ENCODE measurements around the gene CDK16.
A peak's percentile ranks its signal among the peaks of the same experiment; 100 is the strongest.

The CDK16 gene

DNA sequence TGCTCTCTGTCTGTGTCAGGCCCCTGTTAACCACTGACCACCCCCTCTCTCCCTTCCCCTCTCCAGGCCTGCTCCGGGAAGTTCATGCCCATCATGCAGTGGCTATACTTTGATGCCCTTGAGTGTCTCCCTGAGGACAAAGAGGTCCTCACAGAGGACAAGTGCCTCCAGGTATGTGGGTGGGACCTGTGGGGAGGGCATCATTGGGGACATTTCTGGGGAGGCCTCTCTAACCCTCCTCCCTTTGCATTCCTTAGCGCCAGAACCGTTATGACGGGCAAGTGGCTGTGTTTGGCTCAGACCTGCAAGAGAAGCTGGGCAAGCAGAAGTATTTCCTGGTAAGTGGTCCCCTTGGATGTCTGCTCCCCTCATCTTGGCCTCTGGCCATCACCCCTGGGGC is 15.6 kb upstream of the CDK16 start:
- no peak overlapping the region for H3K27ac ChIP-seq
- DNase-seq (ENCODE audit: low read depth, low spot score): no peak

DNA sequence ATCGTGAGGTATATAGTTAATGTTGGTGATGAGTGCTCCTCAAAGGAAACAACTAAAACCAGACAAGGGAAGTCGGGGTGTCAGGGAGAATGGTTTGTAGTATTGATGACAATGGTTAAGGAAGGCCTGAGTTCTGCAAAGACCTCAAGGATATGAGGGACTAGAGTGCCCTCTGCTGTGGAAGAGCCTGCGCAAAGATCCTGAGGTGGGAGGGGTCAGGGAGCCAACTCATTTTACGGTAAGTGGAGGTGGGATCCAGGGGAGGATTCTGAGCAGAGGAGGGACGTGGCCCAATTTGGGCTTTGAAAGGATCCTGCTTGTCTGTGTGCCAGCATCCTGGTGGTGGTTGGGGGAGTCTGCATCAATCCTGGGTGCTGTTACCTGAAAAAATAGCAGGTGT is 13.5 kb upstream of the CDK16 start:
- DNase-seq (ENCODE audit: low read depth, low spot score): no peak

DNA sequence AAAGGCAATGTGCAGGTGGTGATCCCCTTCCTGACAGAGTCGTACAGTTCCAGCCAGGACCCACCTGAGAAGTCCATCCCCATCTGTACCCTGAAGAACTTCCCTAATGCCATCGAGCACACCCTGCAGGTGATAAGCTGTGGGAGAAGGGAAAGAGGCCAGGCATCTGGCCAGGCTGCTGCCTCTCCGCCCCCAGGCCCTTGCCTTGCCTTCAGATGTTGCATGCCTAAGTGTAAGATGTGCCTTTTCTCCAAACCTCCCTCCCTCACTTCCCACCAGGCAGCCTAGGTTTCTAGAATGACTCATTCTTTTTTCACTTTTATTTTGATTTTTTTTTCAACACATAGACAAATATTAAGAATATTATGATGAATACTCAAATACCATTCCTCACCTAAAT is 12.2 kb upstream of the CDK16 start:
- DNase-seq (ENCODE audit: low read depth, low spot score): no peak
- no peak overlapping the region for H3K27ac ChIP-seq

More for the DNA sequence above, 13.5 kb upstream of the CDK16 start:
- no peak overlapping the region for H3K27ac ChIP-seq

DNA sequence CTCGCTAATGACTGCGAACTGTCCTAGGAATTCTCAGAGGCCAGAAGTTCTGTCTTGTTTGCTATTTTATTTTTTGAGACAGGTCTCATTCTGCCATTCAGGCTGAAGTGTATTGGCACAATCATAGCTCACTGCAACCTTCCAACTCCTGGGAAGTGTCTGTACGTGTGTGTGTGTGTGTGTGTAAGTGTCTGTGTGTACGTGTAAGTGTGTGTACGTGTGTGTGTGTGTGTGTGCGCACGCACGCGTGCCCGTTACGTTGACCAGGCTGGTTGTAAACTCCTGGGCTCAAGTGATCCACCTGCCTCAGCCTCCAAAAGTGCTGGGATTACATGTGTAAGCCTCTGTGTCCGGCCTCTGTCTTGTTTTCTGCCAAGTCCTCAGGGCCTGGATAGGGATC is 10.4 kb upstream of the CDK16 start:
- no peak overlapping the region for H3K27ac ChIP-seq
- DNase-seq (ENCODE audit: low read depth, low spot score): no peak

DNA sequence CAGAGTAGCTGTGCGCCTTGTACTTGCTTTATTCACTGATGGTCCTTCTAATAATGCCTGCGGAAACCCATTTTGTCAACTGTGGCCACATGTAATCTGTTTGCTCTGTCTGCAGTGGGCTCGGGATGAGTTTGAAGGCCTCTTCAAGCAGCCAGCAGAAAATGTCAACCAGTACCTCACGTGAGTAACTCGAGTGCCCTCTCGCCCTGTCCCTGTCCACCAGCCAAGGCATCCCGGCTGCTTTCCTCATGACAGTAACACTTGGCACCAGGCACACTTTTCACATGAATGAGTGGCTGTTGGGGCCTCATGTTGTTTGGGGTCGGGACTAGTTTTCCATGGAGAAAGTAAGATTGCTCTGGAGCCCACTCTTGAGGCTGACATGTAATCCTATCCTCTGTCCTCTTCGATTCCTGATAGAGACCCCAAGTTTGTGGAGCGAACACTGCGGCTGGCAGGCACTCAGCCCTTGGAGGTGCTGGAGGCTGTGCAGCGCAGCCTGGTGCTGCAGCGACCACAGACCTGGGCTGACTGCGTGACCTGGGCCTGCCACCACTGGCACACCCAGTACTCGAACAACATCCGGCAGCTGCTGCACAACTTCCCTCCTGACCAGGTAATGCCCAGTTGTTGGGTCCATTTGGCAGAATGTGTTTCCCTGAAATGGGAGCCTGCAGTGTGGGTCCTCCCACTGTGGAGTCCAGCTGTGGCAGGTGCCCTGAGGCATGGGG is 8.8 kb upstream of the CDK16 start:
- no peak for DNase-seq (ENCODE audit: low read depth, low spot score)
- H3K27ac ChIP-seq: no peak overlapping the region

DNA sequence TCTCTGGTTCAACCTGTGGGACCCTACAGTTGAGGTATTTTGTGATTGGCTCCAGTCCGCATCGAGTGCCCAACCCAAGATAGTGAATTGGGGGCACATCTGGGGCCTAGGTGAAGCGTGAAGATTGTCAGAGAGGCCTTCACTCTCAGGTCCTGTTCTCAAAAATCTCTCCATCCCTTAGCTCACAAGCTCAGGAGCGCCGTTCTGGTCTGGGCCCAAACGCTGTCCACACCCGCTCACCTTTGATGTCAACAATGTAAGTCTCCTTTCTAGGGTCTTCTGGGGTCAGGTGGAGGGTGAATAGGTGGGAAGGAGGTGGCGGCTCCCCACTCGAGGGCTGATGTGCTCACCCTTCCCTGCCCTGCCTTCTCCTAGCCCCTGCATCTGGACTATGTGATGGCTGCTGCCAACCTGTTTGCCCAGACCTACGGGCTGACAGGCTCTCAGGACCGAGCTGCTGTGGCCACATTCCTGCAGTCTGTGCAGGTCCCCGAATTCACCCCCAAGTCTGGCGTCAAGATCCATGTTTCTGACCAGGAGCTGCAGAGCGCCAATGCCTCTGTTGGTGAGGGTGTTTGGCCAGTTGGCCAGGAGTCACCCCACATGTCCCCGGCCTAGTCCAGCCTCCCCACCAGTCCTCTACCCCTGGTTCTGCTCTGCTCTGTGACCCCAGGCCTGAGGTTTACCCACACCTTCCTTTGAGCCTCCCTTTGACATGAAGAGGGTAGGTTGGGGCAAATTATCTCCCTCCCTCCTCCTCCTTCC is 7.6 kb upstream of the CDK16 start:
- H3K27ac ChIP-seq: no peak overlapping the region
- DNase-seq (ENCODE audit: low read depth, low spot score): no peak

DNA sequence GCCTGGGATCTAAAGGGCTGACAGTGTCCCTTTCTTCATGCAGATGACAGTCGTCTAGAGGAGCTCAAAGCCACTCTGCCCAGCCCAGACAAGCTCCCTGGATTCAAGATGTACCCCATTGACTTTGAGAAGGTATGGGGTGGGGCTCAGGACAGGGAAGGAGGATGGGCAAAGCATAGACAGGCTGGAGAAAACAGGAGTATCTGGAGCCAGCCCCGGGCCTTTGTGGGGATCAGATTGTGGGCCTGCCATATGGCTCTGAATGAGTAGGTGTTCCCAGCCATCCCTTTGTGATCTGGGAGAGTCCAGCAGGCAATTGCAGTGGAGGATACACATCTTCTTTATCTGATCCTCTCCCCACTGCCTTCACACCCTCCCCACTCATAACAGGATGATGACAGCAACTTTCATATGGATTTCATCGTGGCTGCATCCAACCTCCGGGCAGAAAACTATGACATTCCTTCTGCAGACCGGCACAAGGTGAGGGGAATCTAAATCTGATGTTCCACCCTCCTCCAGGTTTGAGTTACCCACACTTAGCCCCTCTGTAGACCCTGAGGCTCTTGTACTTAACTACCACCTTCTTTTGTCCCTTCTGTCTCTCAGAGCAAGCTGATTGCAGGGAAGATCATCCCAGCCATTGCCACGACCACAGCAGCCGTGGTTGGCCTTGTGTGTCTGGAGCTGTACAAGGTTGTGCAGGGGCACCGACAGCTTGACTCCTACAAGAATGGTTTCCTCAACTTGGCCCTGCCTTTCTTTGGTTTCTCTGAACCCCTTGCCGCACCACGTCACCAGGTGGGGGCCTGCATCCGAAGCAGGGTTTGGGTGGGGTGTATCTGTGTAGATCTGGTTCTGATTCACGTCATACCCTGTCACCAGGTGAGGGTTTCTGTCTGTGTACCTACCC is 5.8 kb upstream of the CDK16 start:
- peak overlapping the region; percentile 56 for H3K27ac ChIP-seq
- no peak for DNase-seq (ENCODE audit: low read depth, low spot score)

DNA sequence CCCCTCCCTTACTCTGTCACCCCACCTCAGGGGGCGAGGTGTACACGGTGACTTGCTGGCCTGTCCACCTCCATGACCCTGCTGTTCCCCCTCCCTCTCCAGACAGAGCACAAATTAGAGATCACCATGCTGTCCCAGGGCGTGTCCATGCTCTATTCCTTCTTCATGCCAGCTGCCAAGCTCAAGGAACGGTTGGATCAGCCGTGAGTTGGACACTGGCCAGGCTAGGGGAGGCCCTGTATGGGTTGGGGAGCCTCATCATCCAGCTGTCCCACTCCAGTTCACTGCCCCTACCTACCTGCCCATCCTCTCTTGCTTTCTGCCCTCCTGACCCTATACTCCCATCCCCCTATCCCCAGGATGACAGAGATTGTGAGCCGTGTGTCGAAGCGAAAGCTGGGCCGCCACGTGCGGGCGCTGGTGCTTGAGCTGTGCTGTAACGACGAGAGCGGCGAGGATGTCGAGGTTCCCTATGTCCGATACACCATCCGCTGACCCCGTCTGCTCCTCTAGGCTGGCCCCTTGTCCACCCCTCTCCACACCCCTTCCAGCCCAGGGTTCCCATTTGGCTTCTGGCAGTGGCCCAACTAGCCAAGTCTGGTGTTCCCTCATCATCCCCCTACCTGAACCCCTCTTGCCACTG is 3.9 kb upstream of the CDK16 start:
- no peak for DNase-seq (ENCODE audit: low read depth, low spot score)
- H3K27ac ChIP-seq: no peak overlapping the region

DNA sequence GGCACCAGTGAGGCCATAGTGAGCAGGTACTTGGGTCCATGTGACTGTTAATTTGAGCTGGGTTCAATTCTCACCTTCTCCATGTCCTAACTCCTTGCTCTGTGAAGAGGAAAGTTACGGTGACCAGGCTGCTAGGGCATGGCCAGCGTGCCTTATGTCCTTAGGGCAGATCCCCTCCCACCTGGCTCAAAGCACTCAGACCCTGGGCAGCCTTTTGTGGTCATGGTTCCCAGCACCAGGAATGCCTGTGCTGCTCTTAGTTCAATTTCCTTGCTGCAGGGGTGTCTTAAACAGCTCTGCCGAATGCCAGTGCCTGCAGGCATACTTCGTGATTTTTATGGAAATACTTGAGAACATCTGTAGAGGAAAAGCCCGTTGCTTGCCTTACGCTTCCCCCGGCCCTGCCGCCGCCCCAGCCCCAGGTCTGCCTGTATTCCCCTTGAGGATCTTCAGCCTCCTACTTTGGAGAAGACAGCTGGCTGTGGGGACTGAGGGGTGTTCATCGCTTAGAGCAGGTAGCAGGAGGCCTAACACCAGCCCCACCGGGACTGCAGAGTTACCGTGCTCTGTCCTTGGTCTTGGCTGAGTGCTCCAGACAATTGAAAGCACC is 3.1 kb upstream of the CDK16 start:
- DNase-seq (ENCODE audit: low read depth, low spot score): no peak
- H3K27ac ChIP-seq: peak overlapping the region; percentile 94

DNA sequence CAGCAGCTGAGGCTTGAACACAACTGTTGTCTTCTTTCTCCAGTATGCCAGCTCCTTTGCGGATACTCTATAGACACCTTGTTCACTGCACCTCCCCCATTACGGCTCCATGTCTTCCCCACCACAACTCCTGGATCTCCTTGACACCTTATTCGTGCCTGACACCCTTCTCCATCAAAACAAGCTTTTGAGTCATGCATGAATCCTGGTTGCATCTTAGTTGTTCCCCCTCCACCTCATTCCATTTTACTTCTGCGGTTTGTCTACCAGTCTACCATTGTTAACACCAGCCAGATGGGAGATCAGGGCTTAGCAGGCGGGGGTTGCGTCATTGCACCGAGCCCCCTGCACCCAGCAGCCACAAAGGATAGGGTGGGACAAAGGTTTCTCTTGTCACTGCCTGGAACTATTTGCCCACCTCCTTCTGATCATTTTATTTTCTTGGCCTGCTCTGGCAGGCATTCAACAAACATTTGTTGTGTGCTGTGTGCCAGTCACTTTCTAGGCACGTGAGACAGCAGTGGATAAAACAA is 2.0 kb upstream of the CDK16 start:
- H3K27ac ChIP-seq: peak overlapping the region; percentile 94

DNA sequence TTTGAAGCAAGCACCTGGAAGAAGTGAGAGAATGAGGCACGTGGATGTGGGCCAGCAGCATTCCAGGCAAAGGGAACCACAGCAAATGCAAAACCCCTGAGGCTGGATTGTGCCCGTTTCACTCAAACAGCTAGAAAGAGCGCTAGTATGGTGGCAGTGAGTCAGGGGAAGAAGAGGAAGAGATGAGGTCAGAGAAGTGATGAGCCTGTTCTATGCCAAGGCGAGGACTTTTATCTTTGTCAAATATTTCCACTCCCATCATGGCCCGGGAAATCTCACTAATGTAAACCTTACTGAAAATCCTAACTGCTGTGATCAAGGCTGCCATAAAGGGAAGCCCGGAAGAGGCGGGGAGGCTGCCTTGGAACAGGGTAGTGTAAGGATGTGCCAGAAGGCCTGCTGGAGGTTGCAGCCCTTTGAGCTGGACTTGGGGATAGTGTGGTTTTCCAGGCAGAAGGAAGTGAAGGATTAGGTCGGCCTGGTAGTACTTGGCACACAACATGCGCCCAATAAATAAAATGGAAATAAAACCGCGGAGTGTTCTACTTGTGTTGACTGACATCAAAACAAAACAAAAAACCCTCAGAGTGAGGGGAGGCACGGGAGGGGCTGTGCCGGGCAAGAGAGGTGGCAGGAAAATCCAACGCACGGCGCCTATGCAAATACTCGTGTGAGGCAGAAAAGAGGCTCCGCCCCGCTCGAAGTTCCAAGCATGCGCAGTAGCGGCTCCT is 1.2 kb upstream of the CDK16 start:
- DNase-seq (ENCODE audit: low read depth, low spot score): no peak
- peak overlapping the region; percentile 94 for H3K27ac ChIP-seq

More for the DNA sequence above, 2.0 kb upstream of the CDK16 start:
- DNase-seq (ENCODE audit: low read depth, low spot score): no peak

DNA sequence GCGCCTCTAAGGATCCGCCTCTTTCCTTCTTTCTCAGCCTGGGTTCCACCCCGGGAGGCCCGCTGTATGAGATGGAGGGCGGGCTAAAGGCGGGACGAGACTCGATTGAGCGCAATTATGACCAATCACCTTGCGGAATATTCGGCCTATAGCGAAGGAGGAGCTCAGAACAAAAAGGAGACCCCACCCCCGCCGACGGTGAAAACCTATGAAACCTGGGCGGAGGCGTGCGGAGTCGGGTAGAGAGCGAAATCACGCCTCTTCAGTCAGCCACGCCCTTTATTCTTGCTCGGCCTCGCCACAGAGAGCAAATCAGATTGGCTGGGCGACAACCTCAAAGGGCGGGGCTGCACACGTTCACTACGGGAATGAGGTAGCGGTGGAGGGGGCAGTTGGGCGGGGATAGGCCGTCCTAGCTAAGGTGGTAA is 615 bp upstream of the CDK16 start:
- peak overlapping the region; percentile 94 for H3K27ac ChIP-seq
- DNase-seq (ENCODE audit: low read depth, low spot score): peak; percentile 88

DNA sequence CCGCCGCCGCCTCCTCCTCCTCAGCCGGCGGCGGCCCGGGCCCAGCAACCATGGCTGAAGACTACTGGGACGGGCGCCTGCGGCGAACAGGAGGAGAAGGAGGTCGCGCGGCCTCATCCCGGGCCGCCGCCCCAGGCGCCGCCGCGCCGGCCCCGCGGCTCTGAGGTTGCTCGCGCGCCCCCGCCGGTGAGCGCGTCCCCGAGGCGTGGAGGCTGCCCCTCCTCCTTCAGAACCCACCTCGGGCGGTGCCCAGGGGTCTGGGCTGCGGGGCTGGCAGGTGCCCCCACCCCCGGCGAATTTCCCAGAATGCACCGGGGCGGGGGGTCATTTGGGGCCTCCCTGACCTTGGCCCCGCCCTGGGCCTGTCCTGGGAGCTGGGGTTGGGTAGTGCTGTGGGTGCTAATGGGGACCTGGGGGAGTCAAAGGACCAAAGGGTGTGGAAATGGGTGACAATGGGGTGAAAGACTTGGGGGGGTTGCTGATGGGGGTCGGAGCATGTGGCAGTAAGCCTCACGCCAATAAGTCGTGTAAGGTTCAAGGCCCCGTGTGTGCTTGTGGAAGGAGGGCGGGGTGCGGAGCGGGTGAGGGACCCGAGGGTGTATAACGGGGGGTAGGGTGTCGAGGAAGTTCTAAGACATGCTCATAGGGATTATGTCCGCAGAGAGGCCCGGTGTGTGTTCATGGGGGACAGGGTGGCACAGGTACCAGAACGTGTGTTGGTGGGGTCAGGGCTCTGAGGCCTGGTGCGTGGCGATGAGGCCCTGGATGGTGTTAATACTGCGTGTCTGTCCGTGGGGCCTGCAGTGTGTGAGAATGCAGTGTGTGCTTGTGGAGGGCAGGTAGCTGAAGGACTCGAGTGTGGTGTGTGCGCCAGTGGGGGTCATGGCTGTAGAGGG is 687 bp downstream of the CDK16 start:
- H3K27ac ChIP-seq: peak overlapping the region; percentile 94
- no peak for DNase-seq (ENCODE audit: low read depth, low spot score)

DNA sequence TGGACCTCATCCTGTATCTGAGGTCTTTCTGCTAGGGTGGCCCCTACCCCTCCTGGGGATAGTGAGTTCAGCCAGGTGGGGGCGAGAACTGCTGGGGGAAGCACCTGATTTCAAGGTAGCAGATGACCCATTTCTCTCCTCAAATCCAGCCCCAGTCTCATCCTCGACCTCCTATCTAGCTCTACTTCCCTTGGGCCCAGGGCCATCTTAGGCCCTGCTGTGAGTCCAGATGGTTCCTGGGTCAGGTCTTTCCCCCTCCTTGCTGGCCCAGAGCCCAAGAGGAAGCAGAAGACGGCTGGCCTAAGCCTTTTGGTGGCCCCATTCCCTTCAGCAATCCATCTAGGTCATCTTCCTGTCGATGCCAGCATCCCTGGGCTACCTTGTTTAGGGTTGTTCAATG is 3.3 kb downstream of the CDK16 start:
- DNase-seq (ENCODE audit: low read depth, low spot score): no peak
- H3K27ac ChIP-seq: no peak overlapping the region

DNA sequence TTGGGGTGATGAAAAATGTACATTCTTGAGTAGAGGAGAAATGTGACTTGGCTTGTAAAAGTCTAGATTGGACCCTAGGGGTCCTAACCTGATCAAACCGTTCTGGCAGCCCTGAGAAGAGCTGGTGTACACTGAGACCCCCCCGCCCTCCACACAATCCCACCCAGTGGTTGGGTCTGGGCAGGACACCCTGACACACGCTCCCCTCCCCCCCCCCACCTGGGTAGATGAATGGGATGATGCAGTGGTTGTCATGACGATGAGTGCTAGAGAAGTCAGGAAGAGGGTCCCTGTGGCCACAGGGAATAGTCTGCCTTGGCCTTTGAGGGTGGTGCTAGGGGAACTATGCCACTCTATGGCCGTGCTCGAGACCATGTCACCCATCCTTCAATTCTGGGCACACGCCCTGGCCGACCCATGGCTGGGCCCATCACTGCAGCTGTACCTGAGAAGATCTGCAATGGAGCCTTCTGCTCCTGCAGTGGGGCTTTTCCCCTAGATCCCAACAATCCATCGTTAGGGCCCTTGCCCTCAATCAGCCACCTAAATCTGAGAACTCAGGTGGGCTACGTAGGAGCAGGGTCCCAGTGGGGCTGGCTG is 4.4 kb downstream of the CDK16 start:
- DNase-seq (ENCODE audit: low read depth, low spot score): no peak
- H3K27ac ChIP-seq: no peak overlapping the region

DNA sequence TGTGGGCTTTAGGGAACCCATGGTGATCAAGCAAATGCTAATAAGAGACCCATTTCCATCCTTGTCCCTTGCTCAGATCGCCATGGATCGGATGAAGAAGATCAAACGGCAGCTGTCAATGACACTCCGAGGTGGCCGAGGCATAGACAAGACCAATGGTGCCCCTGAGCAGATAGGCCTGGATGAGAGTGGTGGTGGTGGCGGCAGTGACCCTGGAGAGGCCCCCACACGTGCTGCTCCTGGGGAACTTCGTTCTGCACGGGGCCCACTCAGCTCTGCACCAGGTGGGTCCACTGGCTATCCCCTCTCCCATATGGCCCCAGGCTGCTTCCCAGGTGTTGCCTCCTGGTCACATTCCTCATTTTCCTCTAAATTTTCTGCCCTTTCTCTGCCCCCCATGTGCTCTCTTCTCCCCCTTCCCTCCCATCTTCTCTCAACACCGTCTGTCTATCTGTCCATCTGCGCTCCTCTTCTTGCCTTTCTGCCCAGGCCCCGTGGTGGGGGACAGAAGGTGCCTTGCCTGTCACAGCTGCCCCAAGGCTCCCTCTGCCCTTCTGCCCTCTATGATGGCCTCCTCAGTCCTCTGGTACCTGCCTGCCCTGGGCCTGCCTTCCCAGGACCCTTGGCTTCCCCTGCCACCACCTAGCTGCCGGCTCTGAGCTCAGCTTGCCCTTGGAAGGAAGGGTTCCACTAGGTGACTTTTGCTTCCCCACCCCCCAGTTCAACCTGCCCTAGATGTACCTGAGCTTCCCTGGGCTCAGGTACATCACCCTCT is 5.2 kb downstream of the CDK16 start:
- no peak for DNase-seq (ENCODE audit: low read depth, low spot score)
- no peak overlapping the region for H3K27ac ChIP-seq

All from epithelial cell of prostate (primary cell).